ENCODE results near the gene ACVR1B.
"Not testable (repeated sequence)": the region's sequence is repeated elsewhere in the genome, so short reads cannot be mapped to it uniquely, and the experiment has no call there.

Gene ACVR1B

DNA sequence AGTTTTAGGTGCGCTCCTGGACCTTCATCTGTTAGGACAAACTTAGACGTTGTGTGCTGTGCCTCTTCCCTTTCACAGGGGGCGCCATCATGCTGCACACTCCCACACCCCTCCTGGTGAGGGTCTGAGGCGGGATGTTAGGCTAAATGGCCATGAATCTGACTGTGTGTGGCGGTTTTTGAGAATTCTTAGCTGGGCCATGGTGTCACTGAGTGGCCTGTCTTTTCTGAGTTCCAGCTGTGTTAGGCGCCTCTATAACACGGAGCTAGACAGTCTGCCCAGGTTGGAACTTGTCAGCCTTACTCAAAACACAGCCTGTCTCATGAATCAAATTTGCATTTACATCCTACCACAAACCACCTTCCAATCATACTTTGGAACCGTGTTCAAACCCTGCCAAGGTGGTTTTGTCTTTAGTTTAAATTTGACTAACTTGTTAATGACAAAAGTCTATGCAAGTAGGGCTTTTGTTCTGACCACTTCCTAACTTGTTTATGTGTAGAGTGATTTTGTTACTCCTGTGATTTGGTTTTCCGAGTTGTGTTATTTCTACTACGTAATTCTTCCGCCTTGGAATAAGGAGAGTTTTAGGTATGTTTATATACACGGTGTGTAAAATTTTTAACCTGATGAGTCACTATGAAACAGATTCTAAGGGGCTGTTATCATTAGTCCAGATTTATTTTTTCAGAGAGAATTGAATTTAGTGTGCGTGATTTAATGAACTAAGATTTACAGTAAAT is 19.6 kb downstream of the ACVR1B start:
- DNase-seq (ENCODE audit: low spot score), result peak; percentile 40

DNA sequence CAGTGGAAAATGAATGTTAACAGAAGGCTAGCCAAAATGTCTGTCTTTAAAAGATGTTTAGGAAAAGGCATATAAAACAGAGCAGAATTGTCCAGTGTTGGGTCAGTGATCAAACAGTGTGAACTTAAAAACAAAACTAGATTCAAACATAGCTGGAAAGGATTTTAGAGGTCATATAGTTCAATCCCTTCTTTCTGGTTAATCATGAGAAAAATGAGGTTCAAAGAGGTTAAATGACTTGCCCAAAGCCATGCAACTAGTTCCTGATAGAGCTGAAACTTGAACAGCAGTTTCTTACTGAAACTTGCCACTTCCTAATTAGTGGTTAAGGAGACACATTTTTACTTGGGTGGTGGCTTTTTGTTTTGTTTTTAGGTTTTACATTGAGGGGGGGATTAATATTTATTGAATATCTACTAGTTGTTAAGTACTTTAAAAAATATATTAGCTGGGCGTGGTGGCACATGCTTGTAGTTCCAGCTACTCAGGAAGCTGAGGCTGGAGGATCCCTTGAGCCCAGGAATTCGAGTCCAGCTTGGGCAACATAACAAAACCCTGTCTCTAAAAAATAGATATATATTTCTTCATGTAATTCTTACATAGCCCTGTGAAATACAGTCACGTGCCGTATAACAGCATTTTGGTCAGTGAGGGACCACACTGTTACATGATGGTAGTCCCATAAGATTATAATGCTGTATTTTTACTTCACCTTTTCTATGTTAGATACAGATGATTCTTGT is 20.4 kb downstream of the ACVR1B start:
- no peak for DNase-seq (ENCODE audit: low spot score)

DNA sequence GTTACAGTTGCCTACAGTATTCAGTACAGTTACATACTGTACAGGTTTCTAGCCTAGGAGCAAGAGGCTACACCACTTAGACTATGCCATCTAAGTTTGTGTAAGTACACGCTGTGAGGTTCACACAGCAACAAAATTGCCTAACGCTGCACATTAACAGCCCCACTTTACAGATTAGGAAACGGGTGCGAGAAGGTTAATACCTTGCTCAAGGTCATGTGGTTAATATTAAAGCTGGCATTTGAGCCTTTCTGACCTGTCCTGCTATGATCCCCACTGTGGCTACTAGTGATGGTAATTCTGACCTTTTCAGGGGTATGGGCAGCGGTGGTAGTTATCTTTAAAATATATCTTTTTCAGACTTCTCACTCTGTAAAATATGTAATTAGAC is 20.9 kb downstream of the ACVR1B start:
- DNase-seq (ENCODE audit: low spot score), result no peak

DNA sequence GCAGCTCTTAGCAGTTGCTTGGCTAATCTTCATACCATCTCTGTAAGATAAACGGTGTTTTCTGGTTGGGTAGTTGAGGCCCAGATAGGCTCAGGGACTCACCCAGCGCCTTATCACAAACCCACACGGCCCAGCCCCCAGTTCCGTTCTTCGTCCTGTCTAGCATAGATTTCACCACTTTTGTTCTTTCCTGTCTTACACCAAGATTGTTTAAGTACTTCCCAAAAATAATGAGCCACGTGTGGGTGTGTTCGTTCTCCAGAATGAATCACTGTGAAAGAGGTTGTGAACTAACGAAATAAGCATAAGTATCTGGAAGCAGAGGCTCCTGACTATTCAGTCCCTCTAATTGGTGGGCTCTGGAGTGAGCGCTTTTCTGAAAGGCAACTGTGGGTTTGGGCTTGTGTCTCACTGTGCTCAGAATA is 21.4 kb downstream of the ACVR1B start:
- DNase-seq (ENCODE audit: low spot score), result peak; percentile 43

DNA sequence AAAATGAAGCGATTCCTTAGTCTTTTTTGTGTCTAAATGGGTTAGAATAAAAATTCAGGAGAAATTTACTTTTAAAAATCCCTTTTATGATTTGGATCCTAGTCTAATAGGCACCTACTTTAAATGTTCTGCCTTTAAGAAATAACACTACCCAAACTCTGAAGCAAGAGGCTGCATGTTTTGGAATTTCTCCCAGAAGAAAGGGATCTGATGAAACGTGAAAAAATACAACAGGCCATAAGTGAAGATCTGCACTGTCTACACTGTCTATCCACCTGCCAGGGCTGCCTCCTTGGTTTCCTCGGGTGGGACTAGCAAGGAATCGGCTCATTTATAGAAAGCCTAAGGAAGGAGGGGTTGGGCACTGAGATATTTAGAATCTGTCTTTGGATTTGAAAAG is 22.1 kb downstream of the ACVR1B start:
- DNase-seq (ENCODE audit: low spot score), result no peak

DNA sequence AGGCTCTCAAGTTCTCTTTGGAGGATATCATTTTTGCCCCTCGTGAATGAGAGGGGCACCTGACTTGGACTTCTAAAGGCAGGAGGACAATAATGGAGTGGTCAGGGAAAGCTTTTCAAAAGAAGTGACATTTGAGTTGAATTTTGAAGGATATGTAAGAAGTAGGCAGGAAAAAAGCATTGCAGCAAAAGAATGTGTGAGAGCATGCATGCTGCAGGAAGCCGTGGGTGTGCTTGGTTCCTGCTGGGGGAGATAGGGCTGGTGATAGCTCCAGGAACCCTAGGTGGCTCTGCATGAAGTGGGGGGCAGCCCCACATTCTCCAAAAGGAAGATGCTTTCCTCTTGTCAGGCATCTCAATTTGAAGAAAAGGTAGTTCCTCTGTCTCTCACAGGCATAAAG is 23.1 kb downstream of the ACVR1B start:
- peak; percentile 11 for DNase-seq (ENCODE audit: low spot score)

DNA sequence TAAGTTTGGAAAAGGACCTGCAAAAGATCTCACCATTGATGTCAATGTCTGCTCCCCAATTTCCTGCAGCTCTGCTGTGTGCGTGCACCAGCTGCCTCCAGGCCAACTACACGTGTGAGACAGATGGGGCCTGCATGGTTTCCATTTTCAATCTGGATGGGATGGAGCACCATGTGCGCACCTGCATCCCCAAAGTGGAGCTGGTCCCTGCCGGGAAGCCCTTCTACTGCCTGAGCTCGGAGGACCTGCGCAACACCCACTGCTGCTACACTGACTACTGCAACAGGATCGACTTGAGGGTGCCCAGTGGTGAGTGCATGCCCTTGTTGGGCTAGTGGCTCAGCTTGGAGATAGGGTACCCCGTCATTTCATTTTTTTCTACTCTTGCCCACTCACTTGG is 23.7 kb downstream of the ACVR1B start:
- no peak for DNase-seq (ENCODE audit: low spot score)

DNA sequence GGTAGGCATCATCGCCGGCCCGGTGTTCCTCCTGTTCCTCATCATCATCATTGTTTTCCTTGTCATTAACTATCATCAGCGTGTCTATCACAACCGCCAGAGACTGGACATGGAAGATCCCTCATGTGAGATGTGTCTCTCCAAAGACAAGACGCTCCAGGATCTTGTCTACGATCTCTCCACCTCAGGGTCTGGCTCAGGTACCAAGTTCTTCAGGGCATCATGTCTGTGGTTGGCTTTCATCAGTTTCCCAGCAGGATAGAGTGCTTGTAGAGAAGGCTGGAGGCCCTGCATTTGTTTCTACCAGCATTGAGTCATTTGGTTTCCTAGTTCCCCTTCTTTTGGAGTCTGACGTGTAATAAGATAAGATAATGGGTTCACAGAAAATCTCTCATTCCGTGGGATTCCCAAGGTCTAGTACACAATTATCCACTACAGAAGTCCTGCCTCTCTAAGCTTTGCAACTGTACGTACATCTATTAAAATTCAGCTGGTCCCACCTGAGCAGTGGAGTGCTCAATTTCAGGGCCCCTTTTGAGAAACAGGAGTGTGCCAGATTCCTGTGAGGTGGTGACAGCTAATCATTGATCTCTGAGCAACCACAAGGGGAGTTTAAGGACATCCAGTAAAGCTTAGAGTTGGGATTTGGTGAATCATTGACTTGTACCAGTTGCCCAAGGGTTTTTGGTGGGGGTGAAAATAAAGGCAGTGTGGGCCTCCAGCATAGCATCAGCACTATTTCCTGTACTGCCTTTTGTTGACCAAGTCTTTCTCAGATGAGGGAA is 25.1 kb downstream of the ACVR1B start:
- no peak for DNase-seq (ENCODE audit: low spot score)

DNA sequence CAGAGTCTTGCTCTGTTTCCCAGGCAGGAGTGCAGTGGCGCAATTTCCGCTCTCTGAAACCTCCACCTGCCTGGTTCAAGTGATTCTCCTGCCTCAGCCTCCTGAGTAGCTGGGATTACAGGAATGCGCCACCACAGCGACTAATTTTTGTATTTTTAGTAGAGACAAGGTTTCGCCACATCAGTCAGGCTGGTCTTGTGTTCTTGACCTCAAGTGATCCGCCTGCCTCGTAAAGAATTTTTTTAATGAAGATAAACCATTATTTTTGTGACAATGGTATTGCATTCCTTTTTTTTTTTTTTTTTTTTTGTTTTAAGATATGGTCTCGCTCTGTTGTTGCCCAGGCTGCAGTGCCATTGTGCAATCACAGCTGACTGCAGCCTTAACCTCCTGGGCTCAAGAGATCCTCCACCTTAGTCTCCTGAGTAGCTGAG is 25.8 kb downstream of the ACVR1B start:
- DNase-seq (ENCODE audit: low spot score), result no peak

DNA sequence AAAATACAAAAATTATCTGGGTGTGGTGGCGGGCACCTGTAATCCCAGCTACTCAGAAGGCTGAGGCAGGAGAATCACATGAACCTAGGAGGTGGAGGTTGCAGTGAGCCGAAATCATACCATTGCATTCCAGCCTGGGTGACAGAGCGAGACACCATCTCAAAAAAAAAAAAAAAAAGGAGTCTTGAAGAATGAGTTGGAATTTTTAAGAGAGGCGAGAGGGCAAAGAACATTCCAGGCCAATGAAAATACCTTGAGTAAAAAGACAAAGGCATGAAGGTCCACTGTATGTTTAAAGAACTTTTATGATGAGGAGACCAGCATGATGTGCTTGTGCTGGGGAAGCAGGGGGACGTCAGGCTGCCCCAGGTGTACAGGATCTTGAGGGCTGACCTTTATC is 27.8 kb downstream of the ACVR1B start:
- not testable (repeated sequence) for DNase-seq (ENCODE audit: low spot score)

DNA sequence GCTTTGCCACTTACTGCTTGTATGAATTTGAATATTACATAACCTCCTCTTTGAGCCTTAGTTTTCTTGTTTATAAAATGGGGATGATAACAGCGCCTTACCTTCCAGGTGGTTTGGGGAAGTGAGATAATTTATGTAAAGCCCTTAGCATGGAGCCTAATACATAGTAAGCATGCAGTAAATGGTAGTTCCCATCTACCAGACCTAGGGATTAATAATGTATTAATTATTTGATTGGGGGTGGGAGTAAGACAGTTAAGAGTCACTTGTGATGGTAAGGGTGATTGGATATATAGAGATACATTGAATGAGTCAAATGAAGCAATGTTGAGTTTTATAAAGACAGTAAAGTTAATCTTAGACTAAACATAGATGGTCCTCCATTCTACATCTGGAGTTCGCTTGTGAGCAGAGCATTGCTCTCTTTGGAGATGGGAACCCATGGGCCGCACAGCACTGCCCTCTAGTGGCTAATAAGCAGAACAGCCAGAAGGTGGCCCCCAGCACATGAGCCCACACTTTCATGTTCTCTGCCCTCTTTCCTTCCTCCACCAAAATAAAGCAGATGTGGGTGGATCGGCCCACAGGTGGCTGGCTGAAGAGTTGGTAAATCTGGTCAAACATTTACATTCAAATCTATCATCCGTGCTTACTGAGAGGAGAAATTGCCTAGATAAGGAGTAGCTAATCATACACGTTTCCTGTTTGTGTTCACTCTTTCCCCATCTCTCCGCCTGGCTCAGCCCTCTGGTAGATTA is 28.7 kb downstream of the ACVR1B start:
- DNase-seq (ENCODE audit: low spot score), result peak; percentile 73

DNA sequence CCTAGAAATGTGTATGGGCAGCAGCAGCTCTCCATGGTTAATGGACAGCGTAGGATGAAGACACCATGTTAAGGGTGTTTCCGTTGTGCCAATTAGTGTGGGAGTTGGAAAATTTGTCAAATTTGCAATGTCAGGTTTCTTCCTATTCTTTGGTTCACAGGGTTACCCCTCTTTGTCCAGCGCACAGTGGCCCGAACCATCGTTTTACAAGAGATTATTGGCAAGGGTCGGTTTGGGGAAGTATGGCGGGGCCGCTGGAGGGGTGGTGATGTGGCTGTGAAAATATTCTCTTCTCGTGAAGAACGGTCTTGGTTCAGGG is 29.3 kb downstream of the ACVR1B start:
- DNase-seq (ENCODE audit: low spot score), result no peak

DNA sequence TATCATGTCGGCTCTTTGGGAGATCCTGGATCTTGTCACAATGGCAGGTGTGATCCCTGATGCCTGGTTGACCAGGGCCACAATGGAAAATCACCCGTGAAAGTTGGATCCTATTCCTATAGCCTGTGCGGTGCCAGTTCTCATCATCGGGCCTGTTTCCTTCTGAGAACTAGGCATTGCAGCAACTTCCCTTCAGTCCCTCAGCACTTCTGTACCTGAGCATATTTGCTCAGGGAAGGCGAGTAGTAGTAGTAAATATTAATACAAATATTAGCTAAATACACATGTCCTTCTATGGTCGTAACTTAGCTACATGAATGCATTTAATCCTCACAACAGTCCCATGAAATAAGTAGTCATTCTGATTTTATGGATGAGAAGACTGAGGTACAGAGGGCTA is 33.2 kb downstream of the ACVR1B start:
- DNase-seq (ENCODE audit: low spot score), result no peak

DNA sequence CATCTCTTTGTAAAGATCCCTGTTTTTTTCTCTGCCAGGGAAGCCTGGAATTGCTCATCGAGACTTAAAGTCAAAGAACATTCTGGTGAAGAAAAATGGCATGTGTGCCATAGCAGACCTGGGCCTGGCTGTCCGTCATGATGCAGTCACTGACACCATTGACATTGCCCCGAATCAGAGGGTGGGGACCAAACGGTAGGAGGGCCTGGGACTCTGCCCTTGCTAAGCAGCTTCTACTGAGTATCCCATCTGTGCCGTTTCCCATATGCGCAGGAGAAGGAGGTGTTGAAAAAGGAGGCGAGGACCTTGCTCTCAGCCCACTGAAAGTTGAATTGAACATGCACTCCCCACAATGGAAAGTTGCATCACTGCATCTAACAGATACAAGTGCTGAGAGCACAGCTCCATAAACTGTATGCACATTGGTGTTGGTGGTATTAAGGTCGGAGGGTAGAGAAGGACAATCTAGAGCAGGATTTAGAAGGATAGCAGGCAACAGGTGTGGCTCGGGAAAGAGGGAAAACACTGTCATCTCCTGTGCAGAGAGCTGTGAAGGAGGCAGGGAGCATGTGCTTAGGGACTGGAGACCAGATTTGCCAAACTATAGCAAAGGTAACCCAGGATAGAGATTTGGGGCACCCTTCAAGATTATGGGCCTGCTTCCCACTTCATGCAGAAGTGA is 33.8 kb downstream of the ACVR1B start:
- DNase-seq (ENCODE audit: low spot score), result no peak

DNA sequence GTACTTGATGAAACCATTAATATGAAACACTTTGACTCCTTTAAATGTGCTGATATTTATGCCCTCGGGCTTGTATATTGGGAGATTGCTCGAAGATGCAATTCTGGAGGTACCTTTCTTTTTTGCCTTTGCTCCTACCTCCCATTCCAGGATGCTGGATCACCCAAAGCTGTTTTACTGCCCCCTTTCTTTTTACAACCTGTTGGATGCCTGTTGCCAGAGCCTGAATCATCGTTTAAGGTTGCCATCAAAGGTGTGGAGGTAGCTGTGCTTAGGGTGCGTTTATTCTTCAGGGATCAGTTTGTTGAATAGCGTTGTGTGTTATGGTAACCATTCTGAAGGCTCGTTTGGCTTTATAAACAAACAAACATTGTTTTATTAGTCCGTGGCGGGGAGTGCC is 35.3 kb downstream of the ACVR1B start:
- DNase-seq (ENCODE audit: low spot score), result no peak

DNA sequence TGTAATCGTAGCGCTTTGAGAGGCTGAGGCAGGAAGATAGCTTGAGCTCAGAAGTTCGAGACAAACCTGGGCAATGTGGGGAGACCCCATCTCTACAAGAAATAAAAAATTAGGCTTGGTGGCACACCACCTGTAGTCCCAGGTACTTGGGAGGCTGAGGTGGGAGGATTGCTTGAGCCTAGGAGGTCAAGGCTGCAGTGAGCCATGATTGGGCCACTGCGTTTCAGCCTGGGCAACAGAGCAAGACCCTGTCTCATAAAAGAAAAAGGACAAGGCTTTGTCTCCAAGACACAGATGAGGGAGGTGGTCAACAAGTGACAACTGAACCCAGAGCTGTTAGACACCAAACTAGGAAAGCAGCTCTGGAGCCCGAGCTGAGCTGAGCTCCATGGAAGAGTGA is 40.7 kb downstream of the ACVR1B start:
- no peak for DNase-seq (ENCODE audit: low spot score)

DNA sequence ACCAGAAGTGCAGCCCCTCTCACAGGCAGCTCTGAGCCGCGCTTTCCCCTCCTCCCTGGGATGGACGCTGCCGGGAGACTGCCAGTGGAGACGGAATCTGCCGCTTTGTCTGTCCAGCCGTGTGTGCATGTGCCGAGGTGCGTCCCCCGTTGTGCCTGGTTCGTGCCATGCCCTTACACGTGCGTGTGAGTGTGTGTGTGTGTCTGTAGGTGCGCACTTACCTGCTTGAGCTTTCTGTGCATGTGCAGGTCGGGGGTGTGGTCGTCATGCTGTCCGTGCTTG is 43.0 kb downstream of the ACVR1B start:
- no peak for DNase-seq (ENCODE audit: low spot score)

DNA sequence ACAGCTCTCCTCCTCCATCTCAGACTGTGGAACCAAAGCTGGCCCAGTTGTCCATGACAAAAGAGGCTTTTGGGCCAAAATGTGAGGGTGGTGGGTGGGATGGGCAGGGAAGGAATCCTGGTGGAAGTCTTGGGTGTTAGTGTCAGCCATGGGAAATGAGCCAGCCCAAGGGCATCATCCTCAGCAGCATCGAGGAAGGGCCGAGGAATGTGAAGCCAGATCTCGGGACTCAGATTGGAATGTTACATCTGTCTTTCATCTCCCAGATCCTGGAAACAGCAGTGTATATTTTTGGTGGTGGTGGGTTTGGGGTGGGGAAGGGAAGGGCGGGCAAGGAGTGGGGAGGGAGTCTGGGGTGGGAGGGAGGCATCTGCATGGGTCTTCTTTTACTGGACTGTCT is 43.5 kb downstream of the ACVR1B start:
- no peak for DNase-seq (ENCODE audit: low spot score)

DNA sequence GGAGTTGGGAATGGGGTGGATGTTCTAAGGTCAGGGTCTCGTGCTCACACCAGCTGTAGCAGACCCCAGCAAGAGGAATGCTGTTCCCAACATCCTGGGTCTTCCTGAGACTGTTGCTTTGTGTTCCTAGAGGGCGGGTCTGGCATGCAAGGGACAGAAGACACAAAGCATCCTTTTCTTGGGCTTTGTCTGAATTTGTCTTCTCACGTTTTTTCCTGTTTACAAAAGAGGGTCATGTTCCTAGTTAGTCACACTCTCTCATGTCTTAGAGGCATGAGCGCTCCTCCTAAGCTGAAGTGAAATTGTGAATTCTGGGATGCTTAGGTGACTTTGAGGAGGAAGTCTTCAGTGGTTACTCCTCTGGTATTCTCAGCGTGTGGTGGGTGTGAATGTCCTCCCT is 45.6 kb downstream of the ACVR1B start:
- DNase-seq (ENCODE audit: low spot score), result no peak

DNA sequence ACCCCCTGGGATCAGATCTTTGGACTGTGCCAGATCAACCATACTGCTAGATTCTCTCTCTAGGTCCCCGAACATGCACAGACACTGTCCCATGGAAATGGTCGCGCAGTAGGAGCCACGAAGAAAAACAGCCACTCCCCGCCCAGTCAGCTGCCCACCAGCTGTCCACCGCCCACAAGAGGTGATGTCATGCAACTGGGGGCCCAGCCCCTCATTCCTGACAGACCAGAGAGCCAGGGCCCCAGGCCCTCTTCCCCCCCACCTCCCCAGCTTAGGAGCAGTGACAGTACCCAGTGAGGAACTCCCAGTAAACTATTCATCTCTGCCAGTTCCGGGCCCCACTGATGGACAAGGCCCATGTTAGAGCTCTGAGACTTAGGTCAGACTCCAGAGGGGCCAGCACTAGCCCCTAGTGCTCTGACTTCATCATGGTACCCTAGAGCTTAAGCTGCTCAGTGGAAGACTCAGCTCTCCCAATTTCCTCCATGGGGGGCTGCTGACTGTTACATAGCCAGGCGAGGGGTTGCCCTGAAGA is 51.6 kb downstream of the ACVR1B start:
- DNase-seq (ENCODE audit: low spot score), result no peak

DNA sequence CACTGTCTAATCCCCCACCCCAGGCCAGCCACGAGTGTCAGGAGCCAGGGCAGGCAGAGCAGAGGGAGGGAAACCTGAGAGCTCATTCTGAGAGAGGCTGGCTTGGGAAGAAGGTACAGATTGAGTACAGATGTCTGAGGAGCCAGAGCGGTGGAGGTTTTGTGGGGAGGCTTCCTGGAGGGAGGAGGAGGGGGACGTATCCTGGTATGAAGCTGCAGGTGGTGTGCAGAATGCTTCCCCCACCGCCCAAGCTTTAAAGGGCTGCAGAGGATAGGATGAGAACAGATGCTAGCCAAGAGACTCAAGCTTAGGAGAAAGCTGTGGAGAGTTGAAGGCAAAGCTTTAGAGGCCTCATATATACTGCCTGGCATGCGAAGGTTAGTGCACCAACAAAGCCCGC is 52.1 kb downstream of the ACVR1B start:
- DNase-seq (ENCODE audit: low spot score), result no peak

Measured in CD4-positive, alpha-beta T cell treated with Interleukin-6 at 100 ng/mL for 8 hours (primary cell).